HepG2 (cell line): ENCODE results near the gene GCLM. TPM values are rescaled to one million over a fixed set of nuclear protein-coding genes. Genes with fewer than 3 reads are reported as not detected.

Experiments
- BRD4 ChIP-seq: sonication (generic); formaldehyde crosslinking; IDR thresholded peaks from 2 replicates; pipeline ENCODE4 v1.4.0; 2020; ENCODE audit warnings: missing genetic modification reagents
- HNRNPUL1 ChIP-seq: fragments of 200-400 bp; formaldehyde crosslinking; IDR thresholded peaks from 2 replicates; pipeline ENCODE4 v1.6.1; 2017; ENCODE audit warnings: low read depth, mild to moderate bottlenecking, low read length, moderate library complexity
- KMT2B ChIP-seq: IDR thresholded peaks from 2 replicates; pipeline ENCODE4 v1.6.1; 2016; ENCODE audit warnings: missing genetic modification reagents, missing compliant biosample characterization
- MED8 ChIP-seq: sonication (generic); formaldehyde crosslinking; IDR thresholded peaks from 2 replicates; pipeline ENCODE4 v1.8.1; 2023; ENCODE audit warnings: mild to moderate bottlenecking, missing genetic modification reagents; ENCODE audit not compliant: insufficient replicate concordance
- MTA3 ChIP-seq: sonication (generic); formaldehyde crosslinking; IDR thresholded peaks from 2 replicates; pipeline ENCODE4 v1.4.0; 2020; ENCODE audit warnings: missing genetic modification reagents
- NFE2L1 ChIP-seq: sonication (generic); formaldehyde crosslinking; IDR thresholded peaks from 2 replicates; pipeline ENCODE4 v1.4.0; 2020; ENCODE audit warnings: missing genetic modification reagents, mild to moderate bottlenecking, borderline replicate concordance
- POLR2A ChIP-seq, 2 experiments: IDR thresholded peaks; 2 replicates each; pipeline ENCODE4 v1.6.1; 2011; ENCODE audit warnings: low read depth in 2 of 2, low read length in 2 of 2, mild to moderate bottlenecking in 1 of 2, moderate library complexity in 1 of 2; ENCODE audit not compliant: insufficient read depth in 1 of 2
- SOX6 ChIP-seq, 2 experiments: fragments of 450-650 bp in 1 of 2; sonication (generic) in 1 of 2; formaldehyde crosslinking in 1 of 2; IDR thresholded peaks; 2 replicates each; pipeline versions ENCODE4 v1.4.0 to v1.6.1; 2017 to 2020; ENCODE audit warnings: antibody characterized with exemption in 1 of 2, mild to moderate bottlenecking in 1 of 2, missing genetic modification reagents in 1 of 2
- SRY ChIP-seq: sonication (generic); formaldehyde crosslinking; IDR thresholded peaks from 2 replicates; pipeline ENCODE4 v1.8.0; 2022; ENCODE audit warnings: mild to moderate bottlenecking, missing genetic modification reagents
- TBX2 ChIP-seq: sonication (generic); formaldehyde crosslinking; IDR thresholded peaks from 2 replicates; pipeline ENCODE4 v1.5.0; 2020; ENCODE audit warnings: missing genetic modification reagents, mild to moderate bottlenecking, borderline replicate concordance
- TCF7 ChIP-seq: sonication (generic); IDR thresholded peaks from 2 replicates; pipeline ENCODE4 v1.6.1; 2016; ENCODE audit warnings: antibody characterized with exemption, low read depth
- ZNF143 ChIP-seq: sonication (generic); formaldehyde crosslinking; IDR thresholded peaks from 2 replicates; pipeline ENCODE4 v1.4.0; 2020; ENCODE audit warnings: missing genetic modification reagents
- ZNF274 ChIP-seq: sonication (generic); formaldehyde crosslinking; IDR thresholded peaks from 2 replicates; pipeline ENCODE4 v1.5.1; 2020; ENCODE audit warnings: mild to moderate bottlenecking, missing genetic modification reagents
- ZNF547 ChIP-seq: sonication (generic); formaldehyde crosslinking; IDR thresholded peaks from 2 replicates; pipeline ENCODE4 v1.5.1; 2020; ENCODE audit warnings: mild to moderate bottlenecking, missing genetic modification reagents
- ZNF607 ChIP-seq: sonication (generic); formaldehyde crosslinking; IDR thresholded peaks from 2 replicates; pipeline ENCODE4 v1.5.1; 2020; ENCODE audit warnings: missing genetic modification reagents, mild to moderate bottlenecking, borderline replicate concordance
- polyA plus RNA-seq, 8 experiments: library from polyadenylated mRNA; depleted of rRNA in 3 of 8; stranded (reverse) in 7 of 8; unstranded in 1 of 8; fragments of >200 nt; fragmentation: Illumina TruSeq in 4 of 8; extraction: Trizol in 4 of 8; gene quantifications; 2 replicates each; pipeline versions ENCODE4 v1.2.1 to v1.2.3, GENCODE V29; 2011 to 2016; ENCODE audit warnings: low read depth in 4 of 8, missing spikeins in 1 of 8, mixed read lengths in 1 of 8; ENCODE audit not compliant: insufficient read depth in 1 of 8
- total RNA-seq, 5 experiments: library from RNA; depleted of rRNA; stranded (reverse); fragments of >200 nt; fragmentation: Illumina TruSeq; extraction: Trizol; gene quantifications; 2 replicates each; pipeline ENCODE4 v1.2.3, GENCODE V29; 2016; ENCODE audit warnings: low read depth in 1 of 5
- TF ChIP-seq, protein P1 (sequence below): sonication (generic); formaldehyde crosslinking; IDR thresholded peaks from 2 replicates; pipeline ENCODE4 v1.8.0; 2023; ENCODE audit warnings: mild to moderate bottlenecking, missing genetic modification reagents
- TF ChIP-seq, protein P2 (sequence below): sonication (generic); formaldehyde crosslinking; IDR thresholded peaks from 2 replicates; pipeline ENCODE4 v1.4.0; 2020; ENCODE audit warnings: mild to moderate bottlenecking, missing genetic modification reagents
- TF ChIP-seq, protein P3 (sequence below): sonication (generic); formaldehyde crosslinking; IDR thresholded peaks from 2 replicates; pipeline ENCODE4 v1.5.0; 2020; ENCODE audit warnings: mild to moderate bottlenecking, missing genetic modification reagents
- TF ChIP-seq, protein P4 (sequence below): sonication (generic); formaldehyde crosslinking; IDR thresholded peaks from 2 replicates; pipeline ENCODE4 v1.5.0; 2020; ENCODE audit warnings: missing genetic modification reagents
- TF ChIP-seq, protein P5 (sequence below): sonication (generic); formaldehyde crosslinking; IDR thresholded peaks from 2 replicates; pipeline ENCODE4 v1.4.0; 2020; ENCODE audit warnings: missing genetic modification reagents

GCLM gene
- total and polyA plus RNA-seq, 2 of the 13 experiments (the other 11 are each of a cell fraction or from before 2014, with no cell fraction given), result 8.7 to 29.9 TPM

DNA sequence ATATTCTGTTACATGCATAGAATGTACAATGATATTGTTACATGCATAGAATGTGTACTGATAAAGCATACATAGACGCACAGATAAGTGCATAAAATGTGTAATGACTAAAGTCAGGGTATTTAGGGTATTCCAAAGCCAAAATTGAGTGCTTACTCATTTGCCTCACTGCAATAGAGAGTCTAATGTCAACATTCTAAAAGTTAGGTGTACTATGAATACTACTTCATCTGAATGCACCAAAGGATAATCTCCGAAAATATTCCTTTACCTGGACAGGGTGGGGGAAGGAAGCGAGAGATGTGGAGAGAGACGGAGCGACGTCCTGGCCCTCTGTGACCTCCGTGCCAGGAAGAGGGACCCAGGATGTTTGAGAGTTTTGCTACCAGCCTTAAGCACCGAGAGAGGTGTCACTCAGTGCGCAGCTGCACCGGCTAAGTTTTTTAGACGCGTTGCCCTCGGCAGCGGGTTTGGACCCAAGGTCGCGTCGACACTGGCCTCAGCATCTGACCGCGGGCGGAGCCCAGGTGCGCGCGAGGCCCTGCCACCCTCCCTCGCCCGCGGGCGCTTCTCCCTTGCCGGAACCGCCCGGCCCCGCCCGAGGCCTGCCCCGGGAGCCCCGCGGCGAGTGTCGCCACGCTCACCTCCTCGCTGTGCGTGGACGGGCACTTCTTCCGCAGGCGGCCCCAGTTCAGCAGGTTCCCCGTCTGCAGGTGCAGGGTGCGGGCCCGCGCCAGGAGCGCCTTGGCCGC is 660 bp downstream of the GCLM start (continued):
- no peak for TF ChIP-seq NFE2L1 (CRISPR knock-in tag)
- peak; percentile 69; the same call in 1 of the 2 replicates for TF ChIP-seq ZNF607
- TF ChIP-seq, protein P1, sequence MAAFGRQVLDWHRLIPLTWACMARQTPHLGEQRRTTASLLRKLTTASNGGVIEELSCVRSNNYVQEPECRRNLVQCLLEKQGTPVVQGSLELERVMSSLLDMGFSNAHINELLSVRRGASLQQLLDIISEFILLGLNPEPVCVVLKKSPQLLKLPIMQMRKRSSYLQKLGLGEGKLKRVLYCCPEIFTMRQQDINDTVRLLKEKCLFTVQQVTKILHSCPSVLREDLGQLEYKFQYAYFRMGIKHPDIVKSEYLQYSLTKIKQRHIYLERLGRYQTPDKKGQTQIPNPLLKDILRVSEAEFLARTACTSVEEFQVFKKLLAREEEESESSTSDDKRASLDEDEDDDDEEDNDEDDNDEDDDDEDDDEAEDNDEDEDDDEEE (CRISPR knock-in tag), result no peak
- no peak for TF ChIP-seq ZNF274 (CRISPR knock-in tag)
- TF ChIP-seq, protein P2, sequence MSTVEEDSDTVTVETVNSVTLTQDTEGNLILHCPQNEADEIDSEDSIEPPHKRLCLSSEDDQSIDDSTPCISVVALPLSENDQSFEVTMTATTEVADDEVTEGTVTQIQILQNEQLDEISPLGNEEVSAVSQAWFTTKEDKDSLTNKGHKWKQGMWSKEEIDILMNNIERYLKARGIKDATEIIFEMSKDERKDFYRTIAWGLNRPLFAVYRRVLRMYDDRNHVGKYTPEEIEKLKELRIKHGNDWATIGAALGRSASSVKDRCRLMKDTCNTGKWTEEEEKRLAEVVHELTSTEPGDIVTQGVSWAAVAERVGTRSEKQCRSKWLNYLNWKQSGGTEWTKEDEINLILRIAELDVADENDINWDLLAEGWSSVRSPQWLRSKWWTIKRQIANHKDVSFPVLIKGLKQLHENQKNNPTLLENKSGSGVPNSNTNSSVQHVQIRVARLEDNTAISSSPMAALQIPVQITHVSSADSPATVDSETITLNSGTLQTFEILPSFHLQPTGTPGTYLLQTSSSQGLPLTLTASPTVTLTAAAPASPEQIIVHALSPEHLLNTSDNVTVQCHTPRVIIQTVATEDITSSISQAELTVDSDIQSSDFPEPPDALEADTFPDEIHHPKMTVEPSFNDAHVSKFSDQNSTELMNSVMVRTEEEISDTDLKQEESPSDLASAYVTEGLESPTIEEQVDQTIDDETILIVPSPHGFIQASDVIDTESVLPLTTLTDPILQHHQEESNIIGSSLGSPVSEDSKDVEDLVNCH (CRISPR knock-in tag), result no peak
- TF ChIP-seq KMT2B (CRISPR knock-in tag), result 0 out of 2 replicates have a peak, but pooled peaks have one; percentile 8
- TF ChIP-seq TBX2 (CRISPR knock-in tag), result no peak
- TF ChIP-seq, protein P3, sequence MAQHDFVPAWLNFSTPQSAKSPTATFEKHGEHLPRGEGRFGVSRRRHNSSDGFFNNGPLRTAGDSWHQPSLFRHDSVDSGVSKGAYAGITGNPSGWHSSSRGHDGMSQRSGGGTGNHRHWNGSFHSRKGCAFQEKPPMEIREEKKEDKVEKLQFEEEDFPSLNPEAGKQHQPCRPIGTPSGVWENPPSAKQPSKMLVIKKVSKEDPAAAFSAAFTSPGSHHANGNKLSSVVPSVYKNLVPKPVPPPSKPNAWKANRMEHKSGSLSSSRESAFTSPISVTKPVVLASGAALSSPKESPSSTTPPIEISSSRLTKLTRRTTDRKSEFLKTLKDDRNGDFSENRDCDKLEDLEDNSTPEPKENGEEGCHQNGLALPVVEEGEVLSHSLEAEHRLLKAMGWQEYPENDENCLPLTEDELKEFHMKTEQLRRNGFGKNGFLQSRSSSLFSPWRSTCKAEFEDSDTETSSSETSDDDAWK (CRISPR knock-in tag), result no peak
- no peak for TF ChIP-seq BRD4
- TF ChIP-seq TCF7, result no peak
- TF ChIP-seq SOX6 (IDR thresholded peaks at IDR 0.05), result no peak
- 0 out of 2 replicates have a peak, but pooled peaks have one; percentile 5 for TF ChIP-seq SOX6 (CRISPR knock-in tag; IDR thresholded peaks at IDR 0.05)
- TF ChIP-seq HNRNPUL1, result no peak
- TF ChIP-seq POLR2A (IDR thresholded peaks at IDR 0.05; ENCODE audit: insufficient read depth in 1 of 2, low read depth in 2 of 2, low read length in 2 of 2), result peak; percentile 8 to 35; a peak in 1 of 4 replicates
- TF ChIP-seq MED8 (CRISPR knock-in tag), result no peak
- TF ChIP-seq, protein P4, sequence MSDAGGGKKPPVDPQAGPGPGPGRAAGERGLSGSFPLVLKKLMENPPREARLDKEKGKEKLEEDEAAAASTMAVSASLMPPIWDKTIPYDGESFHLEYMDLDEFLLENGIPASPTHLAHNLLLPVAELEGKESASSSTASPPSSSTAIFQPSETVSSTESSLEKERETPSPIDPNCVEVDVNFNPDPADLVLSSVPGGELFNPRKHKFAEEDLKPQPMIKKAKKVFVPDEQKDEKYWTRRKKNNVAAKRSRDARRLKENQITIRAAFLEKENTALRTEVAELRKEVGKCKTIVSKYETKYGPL (CRISPR knock-in tag), result no peak
- TF ChIP-seq, protein P5, sequence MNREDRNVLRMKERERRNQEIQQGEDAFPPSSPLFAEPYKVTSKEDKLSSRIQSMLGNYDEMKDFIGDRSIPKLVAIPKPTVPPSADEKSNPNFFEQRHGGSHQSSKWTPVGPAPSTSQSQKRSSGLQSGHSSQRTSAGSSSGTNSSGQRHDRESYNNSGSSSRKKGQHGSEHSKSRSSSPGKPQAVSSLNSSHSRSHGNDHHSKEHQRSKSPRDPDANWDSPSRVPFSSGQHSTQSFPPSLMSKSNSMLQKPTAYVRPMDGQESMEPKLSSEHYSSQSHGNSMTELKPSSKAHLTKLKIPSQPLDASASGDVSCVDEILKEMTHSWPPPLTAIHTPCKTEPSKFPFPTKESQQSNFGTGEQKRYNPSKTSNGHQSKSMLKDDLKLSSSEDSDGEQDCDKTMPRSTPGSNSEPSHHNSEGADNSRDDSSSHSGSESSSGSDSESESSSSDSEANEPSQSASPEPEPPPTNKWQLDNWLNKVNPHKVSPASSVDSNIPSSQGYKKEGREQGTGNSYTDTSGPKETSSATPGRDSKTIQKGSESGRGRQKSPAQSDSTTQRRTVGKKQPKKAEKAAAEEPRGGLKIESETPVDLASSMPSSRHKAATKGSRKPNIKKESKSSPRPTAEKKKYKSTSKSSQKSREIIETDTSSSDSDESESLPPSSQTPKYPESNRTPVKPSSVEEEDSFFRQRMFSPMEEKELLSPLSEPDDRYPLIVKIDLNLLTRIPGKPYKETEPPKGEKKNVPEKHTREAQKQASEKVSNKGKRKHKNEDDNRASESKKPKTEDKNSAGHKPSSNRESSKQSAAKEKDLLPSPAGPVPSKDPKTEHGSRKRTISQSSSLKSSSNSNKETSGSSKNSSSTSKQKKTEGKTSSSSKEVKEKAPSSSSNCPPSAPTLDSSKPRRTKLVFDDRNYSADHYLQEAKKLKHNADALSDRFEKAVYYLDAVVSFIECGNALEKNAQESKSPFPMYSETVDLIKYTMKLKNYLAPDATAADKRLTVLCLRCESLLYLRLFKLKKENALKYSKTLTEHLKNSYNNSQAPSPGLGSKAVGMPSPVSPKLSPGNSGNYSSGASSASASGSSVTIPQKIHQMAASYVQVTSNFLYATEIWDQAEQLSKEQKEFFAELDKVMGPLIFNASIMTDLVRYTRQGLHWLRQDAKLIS (CRISPR knock-in tag), result 0 out of 2 replicates have a peak, but pooled peaks have one; percentile 35
- TF ChIP-seq ZNF547 (CRISPR knock-in tag), result no peak; the same call in 1 of the 2 replicates
- TF ChIP-seq ZNF143 (CRISPR knock-in tag), result no peak
- no peak for TF ChIP-seq MTA3 (CRISPR knock-in tag)
- peak; percentile 10; the same call in 1 of the 2 replicates for TF ChIP-seq SRY (CRISPR knock-in tag)
